Measurements from ENCODE around the gene PSMB8.
"Not testable (repeated sequence)": the region's sequence is repeated elsewhere in the genome, so short reads cannot be mapped to it uniquely, and the experiment has no call there.

The PSMB8 gene

DNA sequence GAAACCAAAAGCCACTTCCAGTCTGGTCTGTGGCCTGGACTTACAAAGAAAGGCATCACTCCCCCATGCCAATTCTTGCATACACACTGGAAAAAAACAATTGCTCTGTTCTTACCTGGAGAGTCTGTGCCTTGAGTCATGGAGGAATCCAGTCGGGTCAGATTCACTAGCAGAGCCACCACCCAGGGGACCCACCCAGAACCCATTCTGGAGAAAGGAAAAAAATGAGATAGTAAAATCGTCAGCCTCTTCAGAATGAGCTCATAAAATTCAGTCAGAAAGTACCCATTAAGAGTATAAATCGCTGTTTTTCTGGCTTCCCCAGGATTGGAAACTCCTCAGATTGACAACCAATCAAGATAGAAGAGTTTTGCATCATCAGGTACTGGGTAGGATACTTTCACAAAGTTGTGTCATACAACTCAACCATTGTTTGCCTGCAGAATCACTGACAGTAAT is 27.1 kb downstream of the PSMB8 start, which contains the start of gene HLA-DOB:
Gene HLA-DOB (minus strand): TSS at position 257 of the 459 bp plus-strand sequence. CDS start 51 bp downstream, at position 206.
- TF ChIP-seq CTCF (IDR thresholded peaks at IDR 0.05; ENCODE audit: low read depth, low read length, missing control alignments) = no peak
- DNase-seq (ENCODE audit: low read depth) = no peak
- H3K4me3 ChIP-seq (ENCODE audit: low read depth, low read length) = no peak within 1 kb of the TSS
- in situ Hi-C loops (cut with HindIII; ENCODE audit: low sequenced_read_pairs) = no loop called here

DNA sequence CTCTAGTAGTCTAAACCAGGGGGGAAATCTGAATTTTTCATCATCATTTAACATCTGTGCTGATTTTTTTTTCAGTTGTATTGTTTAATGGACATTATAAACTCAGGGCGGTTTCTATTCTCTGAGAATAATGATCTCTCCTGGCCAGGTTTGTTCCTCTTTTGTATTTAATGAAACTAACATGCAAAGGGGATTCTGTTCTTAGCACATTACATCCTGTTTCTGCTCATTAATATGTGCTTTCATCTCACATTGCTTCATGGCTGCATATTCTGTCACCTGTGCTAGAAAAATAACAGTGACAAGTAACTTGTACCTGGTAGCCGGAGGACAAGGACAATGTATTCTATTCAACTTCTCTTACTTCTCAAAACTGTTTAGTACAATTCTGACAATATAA is 27.9 kb downstream of the PSMB8 start:
- TF ChIP-seq CTCF (IDR thresholded peaks at IDR 0.05; ENCODE audit: low read depth, low read length, missing control alignments) = no peak
- H3K4me3 ChIP-seq (ENCODE audit: low read depth, low read length) = no peak overlapping the region
- in situ Hi-C loops (cut with HindIII; ENCODE audit: low sequenced_read_pairs) = no loop called here
- DNase-seq (ENCODE audit: low read depth) = no peak

DNA sequence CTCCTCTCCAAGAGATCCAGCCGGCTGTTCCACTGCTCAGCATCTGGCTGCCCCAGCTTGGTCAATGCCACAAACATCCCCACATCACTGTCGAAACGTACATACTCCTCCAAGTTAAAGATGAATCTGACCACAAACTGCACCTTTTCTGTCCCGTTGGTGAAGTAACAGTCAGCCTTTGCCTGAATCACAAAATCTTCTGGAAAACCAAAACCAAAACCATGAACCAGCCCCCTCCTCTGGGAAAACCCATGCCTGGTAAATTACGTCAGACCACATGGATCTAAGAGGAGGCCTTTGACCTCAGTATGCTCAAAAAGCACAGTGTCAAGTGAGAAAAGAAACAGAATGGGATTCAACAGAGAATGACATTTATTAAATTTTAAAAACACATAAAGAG is 28.7 kb downstream of the PSMB8 start:
- DNase-seq (ENCODE audit: low read depth) = no peak
- no peak for TF ChIP-seq CTCF (IDR thresholded peaks at IDR 0.05; ENCODE audit: low read depth, low read length, missing control alignments)
- no peak overlapping the region for H3K4me3 ChIP-seq (ENCODE audit: low read depth, low read length)
- in situ Hi-C loops (cut with HindIII; ENCODE audit: low sequenced_read_pairs) = no loop called here

- no peak overlapping the region for H3K4me3 ChIP-seq (ENCODE audit: low read depth, low read length)
- TF ChIP-seq CTCF (IDR thresholded peaks at IDR 0.05; ENCODE audit: low read depth, low read length, missing control alignments) = no peak
- in situ Hi-C loops (cut with HindIII; ENCODE audit: low sequenced_read_pairs) = no loop called here
- DNase-seq (ENCODE audit: low read depth) = no peak
Measured at GRCh38 chr6:32814145-32814544, 29.7 kb downstream of the PSMB8 start.

DNA sequence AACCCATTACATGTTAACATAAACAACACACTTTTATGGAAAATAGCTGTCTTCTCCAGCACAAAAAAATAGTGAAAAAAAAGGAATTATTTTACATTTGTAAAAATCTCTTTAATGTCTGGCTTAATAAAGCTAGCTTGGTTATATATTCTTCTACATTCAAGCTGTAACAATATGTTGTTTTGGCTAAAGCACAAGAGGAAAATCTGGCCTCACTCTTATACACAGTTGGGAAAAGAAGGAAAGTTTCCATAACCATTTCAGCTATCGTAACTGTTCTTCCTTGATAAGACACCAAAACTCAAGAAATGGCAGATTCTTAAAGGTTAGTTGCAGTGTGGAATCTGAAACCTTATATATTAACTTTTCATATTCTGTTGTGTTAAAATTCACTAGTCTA is 34.7 kb downstream of the PSMB8 start:
- in situ Hi-C loops (cut with HindIII; ENCODE audit: low sequenced_read_pairs) = no loop called here
- no peak for TF ChIP-seq CTCF (IDR thresholded peaks at IDR 0.05; ENCODE audit: low read depth, low read length, missing control alignments)
- H3K4me3 ChIP-seq (ENCODE audit: low read depth, low read length) = no peak overlapping the region
- no peak for DNase-seq (ENCODE audit: low read depth)

DNA sequence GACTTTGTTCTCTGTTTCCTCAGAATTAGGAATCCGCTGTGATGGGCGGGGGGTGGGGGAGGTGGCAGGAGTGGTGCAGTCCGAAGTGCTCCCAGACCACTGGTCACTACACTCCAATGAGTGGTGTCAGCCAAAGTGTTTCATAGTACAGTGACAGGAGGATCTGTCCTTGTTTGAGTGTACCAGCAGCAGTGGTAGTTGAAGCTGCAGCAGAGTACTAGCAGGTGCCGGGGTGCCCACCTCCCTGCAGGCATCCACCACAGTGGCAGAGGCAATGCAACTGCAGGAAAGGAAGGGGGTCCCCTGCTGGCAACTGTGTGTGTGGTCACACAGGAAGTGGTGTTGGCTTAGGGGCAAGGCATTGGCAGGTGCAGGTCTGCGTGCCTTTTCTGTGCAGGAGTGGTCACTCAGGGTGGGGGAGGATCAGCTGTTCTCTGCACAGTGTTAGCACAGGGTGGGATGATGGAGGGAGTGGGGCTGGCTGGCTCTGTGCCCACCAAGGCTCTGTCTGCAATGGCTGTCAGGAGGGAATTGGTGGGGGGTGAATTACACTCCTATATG is 36.7 kb downstream of the PSMB8 start:
- H3K4me3 ChIP-seq (ENCODE audit: low read depth, low read length) = no peak overlapping the region
- in situ Hi-C loops (cut with HindIII; ENCODE audit: low sequenced_read_pairs) = no loop called here
- no peak for DNase-seq (ENCODE audit: low read depth)
- no peak for TF ChIP-seq CTCF (IDR thresholded peaks at IDR 0.05; ENCODE audit: low read depth, low read length, missing control alignments)

DNA sequence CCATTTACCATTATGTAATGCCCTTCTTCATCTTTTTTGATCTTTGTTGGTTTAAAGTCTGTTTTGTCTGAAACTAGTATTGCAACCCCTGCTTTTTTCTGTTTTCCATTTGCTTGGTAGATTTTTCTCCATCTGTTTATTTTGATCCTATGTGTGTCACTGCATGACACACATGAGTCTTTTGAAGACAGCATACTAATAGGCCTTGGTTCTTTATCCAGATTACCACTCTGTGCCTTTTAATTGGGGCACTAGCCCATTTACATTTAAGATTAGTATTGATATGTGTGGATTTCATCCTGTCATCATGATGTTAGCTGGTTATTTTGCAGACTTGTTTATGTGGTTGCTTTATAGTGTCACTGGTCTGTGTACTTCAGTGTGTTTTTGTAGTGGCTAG is 38.4 kb downstream of the PSMB8 start:
- in situ Hi-C loops (cut with HindIII; ENCODE audit: low sequenced_read_pairs); DNase-seq (ENCODE audit: low read depth): not testable (repeated sequence)

More for the DNA sequence above, 38.4 kb downstream of the PSMB8 start:
- not testable (repeated sequence) for H3K4me3 ChIP-seq (ENCODE audit: low read depth, low read length)
